A172 (cell line): ENCODE measurements around the gene DNAH11. TPM values are rescaled to one million over a fixed set of nuclear protein-coding genes. Genes with fewer than 3 reads are reported as not detected.
A peak's percentile ranks its signal among the peaks of the same experiment; 100 is the strongest.

Source experiments
- DNase-seq: peaks from one replicate; pipeline ENCODE4 v3.0.0-alpha.2; 2015; ENCODE audit warnings: low spot score
- total RNA-seq: library from RNA; depleted of rRNA; stranded (reverse); fragments of >200 nt; shearing (Covaris generic); gene quantifications from 2 replicates; pipeline ENCODE4 v1.2.3, GENCODE V29; 2014

DNAH11 gene
- total RNA-seq, 1 experiment from 2014 or later: 12.6 TPM

- DNase-seq: no peak
Observed at GRCh38 chr7:21884496-21884895, 341.7 kb downstream of the DNAH11 start.

- DNase-seq: no peak
Observed at GRCh38 chr7:21886396-21886795, 343.6 kb downstream of the DNAH11 start.

- no peak for DNase-seq
Observed at GRCh38 chr7:21887353-21887752, 344.5 kb downstream of the DNAH11 start.

- DNase-seq: no peak
Observed at GRCh38 chr7:21887779-21888178, 344.9 kb downstream of the DNAH11 start.

- DNase-seq: no peak
Observed at GRCh38 chr7:21891291-21891690, 348.5 kb downstream of the DNAH11 start.

GRCh38 chr7:21893401-21893800, 350.6 kb downstream of the DNAH11 start:
- no peak for DNase-seq

- no peak for DNase-seq
Observed at GRCh38 chr7:21898265-21898930, 355.6 kb downstream of the DNAH11 start.

- peak; percentile 26 for DNase-seq
Observed at GRCh38 chr7:21902240-21902639, 359.4 kb downstream of the DNAH11 start.

- DNase-seq: peak; percentile 12
Observed at GRCh38 chr7:21903020-21903786, 360.4 kb downstream of the DNAH11 start.

GRCh38 chr7:21908746-21909145, 365.9 kb downstream of the DNAH11 start:
- DNase-seq: no peak

GRCh38 chr7:21910253-21910652, 367.4 kb downstream of the DNAH11 start:
- DNase-seq: no peak

GRCh38 chr7:21911341-21911875, 368.6 kb downstream of the DNAH11 start:
- peak; percentile 50 for DNase-seq

GRCh38 chr7:21912305-21912704, 369.5 kb downstream of the DNAH11 start:
- no peak for DNase-seq

- no peak for DNase-seq
Observed at GRCh38 chr7:21912931-21913780, 370.3 kb downstream of the DNAH11 start.

GRCh38 chr7:21914671-21915070, 371.8 kb downstream of the DNAH11 start:
- no peak for DNase-seq

- no peak for DNase-seq
Observed at GRCh38 chr7:21915140-21915539, 372.3 kb downstream of the DNAH11 start.

- DNase-seq: no peak
Observed at GRCh38 chr7:21916176-21916575, 373.3 kb downstream of the DNAH11 start.

- DNase-seq: no peak
Observed at GRCh38 chr7:21916629-21917028, 373.8 kb downstream of the DNAH11 start.

- no peak for DNase-seq
Observed at GRCh38 chr7:21918216-21918615, 375.4 kb downstream of the DNAH11 start.

- no peak for DNase-seq
Observed at GRCh38 chr7:21920936-21921335, 378.1 kb downstream of the DNAH11 start.

GRCh38 chr7:21922605-21923004, 379.8 kb downstream of the DNAH11 start:
- DNase-seq: no peak

GRCh38 chr7:21923658-21924057, 380.8 kb downstream of the DNAH11 start:
- DNase-seq: peak; percentile 51
